ENCODE data around the gene PNKD.

Gene PNKD

DNA sequence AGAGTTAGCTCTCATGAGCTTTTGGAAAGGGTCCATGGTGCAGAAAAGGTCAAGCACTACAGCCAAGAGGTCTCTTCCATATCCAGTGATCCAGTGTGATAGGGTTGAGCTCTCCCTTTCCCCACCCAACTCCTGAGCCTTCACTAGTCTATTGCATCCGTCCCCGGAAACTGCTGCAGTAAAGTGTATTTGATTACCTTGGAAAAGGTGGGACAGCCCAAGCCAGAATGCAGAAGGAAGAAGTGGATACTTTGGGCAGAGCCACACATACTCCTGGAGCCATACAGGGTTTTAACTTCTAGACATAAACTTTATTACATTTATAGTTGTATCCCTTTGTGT, 3.6 kb downstream of the PNKD start:
- DNase-seq = no peak

DNA sequence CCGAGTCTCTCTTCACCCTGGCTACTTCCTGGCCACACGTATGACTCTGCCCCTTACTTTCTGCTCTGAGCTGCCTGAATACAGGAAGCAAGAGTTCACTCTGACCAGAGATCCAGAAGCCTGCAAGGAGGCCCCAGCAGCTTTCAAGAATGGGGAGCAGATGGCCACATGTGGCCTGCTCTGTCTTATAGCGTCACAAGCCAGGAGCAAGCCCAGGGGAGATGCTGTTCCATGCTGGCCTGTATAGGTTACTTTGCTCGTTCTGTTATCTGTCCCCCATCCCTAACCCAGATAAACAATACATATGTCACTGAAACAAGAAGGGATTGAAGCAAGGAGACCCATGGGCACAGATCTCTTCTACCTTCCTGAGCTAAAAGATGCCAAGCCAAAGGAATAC, 4.3 kb downstream of the PNKD start:
- DNase-seq = no peak

DNA sequence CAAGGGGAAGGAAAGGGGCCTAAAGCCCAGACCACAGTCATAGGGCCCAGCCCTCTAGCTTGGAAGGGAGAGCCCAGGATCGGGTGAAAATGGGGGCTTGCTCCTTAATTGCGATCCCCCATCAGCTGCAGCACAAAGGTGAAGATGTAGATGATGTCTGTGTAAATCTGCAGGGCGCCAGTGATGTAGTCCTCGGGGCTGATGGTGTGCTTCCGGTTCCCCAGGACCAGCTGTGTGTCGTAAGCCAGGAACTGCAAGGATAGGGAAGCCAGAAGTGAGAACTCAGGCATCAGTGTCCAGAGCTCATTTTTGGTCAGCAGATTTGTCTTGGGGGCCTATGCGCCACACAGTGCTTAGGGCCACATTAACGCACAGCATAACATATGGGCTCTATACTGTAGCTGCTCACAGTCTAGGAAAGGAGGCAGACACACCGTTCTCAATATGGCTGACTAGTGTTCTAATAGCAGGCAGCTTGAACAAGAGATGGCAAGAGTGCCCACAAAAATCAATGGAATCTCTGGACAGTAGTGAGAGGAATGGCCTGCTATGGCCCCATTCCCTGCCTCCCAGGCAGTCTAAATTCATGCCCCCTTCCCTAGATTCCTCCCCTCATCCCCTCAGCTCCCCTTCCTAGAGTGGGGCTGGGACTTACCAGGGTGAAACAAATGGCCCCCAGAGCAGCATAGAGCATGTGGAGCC, 5.2 kb downstream of the PNKD start:
- no peak for DNase-seq

DNA sequence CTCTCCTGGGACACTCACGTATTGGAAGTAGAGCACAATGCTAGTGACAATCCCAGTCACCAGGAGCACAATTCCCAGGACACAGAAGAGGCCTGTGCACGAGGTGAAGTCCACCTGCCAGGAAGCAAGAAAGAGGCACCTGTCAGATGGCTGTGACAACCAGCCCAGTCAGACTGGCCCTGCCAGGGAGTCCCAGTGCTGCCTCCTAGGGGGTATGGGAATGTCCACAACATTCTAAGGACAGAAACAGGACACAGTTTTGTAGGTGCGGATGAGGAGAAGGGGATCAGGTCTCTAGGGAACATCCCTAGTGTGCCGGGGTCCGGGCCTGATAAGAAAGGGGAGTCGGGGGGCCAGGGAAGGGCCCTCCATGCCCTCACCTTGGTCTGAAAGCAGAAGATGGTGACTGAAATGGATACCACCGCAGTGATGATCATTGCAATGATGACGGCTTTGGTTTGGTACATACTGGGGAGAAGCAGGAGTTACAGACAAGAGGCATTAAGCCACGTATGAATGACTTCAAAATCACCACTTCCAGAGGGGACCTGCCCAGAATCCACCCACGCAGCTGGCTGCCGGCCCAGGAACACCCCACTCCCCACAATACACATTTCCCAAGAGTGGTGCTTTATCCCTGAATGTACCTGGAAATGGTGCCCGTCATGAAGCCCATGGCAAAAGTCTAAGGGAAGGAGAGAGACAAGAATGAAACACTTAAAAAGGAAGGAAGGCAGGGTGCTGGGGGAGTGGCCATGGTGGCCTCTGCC, 6.9 kb downstream of the PNKD start:
- no peak for DNase-seq

DNA sequence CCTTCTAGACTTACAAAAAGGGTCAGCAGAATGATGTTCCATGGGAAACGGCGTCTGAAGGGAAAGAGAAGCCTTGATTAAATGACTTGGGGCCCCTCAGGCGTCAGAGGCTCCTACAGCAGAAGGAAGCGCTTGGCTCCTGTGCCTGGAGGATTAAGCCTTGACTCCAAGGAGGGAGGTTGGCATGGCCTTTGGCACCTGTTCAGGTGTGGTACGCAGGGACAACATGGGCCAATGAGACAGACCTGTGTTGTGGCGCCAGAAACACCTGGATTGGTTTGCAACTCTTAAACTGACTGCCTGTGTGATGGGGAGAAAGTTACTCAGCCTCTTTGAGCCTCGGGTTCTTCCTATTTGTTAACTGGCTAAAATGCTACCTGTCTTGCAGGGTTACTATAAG, 7.6 kb downstream of the PNKD start:
- DNase-seq = no peak

DNA sequence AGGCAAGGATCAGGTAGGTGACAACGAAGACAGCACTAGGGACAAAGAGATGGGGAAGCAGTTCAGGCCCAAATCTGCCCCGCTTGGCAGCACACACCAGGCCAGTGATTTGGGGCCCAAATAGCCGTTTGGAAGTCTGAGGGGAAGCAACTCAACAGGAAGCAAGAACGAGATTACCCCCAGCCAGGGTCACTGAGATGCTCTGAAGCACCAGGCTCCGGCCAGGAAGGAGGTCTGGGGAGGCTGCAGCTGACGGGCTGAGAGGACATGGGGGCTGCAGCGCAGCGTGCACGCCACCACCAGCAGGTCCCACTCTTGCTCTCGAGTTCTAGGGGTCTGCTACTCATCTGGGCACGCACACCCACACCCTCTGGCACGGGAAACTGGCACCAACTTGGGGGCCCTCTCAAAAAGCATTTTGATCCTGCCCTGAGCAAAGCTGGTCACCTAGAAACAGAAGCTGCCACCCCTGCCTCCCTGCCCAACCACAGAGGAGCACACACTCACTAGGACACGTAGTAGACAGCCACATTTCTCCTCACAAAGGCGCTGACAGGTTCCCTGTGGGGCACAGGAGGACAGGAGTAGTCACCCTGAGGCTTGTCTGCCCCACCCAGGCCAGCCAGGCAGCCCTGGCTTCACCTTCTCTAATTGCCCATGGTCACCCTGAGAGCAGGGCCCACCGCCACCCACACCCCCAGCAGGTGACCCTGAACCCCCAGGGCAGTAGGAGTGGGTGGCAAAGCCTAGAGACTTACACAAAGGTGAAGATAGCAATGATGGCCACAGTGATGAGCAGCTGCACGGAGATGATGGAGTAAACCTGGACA, 8.4 kb downstream of the PNKD start:
- no peak for DNase-seq

DNA sequence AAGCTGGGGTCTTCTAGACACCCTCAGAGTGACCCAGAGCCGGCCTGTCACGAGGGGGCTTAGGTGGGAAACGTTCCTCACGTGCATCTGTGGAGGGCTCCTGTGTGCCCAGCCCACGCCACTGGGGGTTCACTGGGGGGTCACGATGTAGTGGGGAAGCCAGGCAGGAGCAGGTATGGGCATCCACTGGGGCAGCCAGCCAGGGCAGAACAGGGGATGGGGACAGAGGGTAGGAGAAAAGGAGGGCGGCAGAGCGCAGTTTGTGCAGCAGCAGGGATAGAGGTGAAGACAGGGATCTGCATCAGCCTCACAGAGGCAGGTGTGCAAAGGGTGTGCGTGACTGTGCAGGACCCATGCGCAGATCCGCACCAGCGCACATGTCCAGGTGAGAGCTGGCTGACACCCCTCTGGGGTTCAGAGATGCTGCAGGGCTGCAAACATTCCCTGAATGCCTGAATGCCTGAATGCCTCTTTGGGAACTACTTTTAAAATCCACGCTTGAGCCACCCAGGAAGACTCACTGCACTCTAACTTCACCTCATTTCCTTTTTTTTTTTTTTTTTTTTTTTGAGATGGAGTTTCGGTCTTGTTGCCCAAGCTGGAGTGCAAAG, 10.0 kb downstream of the PNKD start:
- no peak for DNase-seq

DNA sequence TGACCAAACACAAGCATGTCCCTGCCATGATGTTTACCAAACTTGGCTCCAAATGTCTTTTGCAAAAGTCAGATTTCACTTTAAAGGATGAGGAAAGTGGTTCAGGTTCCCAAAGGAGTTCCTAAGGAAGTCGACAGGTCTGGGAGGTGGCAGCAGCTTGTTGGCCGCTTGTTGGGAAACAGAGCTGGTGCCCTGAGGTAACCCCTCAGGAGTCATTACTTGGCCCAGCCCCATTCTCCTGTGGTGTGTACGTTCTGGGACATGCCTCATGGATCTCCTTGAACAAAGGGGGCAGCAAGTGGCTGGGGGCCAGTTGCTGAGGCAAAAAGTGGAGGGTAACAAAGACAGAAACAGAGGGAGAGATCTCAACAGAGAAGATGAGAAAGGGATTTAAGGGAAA, 11.1 kb downstream of the PNKD start:
- DNase-seq = no peak

DNA sequence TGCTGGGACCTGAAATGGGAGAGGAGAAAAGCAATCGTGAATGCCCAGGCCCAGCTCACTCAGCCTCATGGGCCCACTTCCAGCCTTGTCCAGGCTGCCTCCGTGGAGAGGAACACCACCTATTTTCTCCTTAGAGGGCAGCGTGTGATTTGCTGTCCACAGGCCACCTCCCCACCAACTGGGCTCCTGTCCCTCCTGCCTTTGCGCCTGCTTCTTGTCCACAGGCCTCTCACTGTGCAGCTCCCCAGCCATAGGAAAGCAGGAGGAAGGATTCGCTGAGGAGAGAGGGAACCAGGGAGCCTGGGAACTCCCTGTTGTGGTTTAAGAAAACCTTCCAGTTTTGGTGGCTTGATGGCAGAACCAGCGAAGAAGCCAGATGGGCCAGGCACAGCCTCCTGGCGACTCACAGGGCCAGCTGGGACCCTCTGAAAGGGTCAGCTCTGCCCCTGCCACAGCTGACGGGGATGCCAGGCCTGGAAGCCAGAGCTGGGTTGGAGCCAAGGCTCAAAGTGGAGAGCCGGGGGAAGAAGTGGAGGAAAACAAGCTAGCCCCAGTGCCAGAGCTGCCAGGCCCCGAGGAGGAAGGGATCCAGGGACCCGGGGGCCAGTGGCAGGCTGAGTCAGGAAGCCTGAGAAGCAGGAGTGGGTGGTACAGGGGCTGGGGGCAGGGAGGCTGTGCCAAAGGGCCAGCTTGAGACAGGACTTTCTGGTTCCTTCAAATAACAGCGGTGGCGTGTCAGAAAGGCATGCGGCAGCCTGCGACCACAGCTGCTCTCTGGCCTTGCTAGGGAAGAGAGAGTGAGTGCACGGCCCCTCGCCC, 12.1 kb downstream of the PNKD start:
- DNase-seq = no peak

DNA sequence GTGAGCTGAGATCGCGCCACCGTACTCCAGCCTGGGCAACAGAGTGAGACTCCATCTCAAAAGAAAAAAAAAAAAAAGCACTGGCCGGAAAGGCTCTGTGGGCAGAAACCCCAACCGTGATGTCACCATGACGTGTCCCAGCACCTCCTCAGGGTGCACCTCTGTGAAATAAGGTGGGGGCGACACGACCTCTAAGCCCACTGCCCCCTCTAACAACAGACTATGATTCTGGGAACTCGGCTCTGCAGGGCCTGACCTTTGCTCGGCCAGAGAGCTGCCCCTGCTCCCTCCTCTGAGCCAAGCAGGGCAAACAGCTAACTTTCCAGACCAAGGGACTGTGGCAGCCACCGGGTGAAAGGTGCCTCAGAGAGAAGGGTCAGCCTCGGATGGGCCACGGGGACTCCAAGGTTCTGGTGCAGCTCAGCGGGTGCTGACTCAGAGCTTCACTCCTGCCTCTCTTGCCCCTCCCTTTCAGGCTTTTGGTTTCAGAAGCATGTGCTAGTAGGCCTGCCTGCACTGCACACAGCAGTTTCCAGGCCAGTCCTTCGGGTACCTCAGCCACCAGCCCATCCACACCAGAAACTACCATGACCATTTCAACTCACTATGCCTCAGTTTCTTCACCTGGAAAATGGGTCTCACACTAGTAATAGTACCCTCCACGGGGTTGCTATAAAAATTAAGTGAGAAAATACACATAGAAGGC, 13.9 kb downstream of the PNKD start:
- no peak for DNase-seq

DNA sequence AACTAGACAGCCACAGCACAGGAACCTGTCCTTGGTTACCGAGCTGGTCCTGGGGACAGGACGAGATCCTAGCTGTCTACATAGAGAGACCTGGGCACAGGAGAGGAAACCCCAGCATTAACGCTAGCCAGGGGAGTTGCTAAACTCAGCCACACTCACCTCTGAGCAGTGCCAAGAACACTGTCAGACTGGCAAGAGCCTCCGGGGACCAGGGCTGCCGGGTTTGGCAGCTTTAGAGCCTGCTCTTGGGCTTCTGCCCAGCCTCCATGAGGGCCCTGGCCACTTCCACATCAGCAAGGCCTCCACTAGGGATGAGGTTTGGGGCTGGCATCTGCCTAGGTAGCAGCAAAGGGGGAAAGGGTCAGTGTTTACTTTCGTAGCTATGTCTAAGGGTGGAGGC, 15.3 kb downstream of the PNKD start:
- no peak for DNase-seq

DNA sequence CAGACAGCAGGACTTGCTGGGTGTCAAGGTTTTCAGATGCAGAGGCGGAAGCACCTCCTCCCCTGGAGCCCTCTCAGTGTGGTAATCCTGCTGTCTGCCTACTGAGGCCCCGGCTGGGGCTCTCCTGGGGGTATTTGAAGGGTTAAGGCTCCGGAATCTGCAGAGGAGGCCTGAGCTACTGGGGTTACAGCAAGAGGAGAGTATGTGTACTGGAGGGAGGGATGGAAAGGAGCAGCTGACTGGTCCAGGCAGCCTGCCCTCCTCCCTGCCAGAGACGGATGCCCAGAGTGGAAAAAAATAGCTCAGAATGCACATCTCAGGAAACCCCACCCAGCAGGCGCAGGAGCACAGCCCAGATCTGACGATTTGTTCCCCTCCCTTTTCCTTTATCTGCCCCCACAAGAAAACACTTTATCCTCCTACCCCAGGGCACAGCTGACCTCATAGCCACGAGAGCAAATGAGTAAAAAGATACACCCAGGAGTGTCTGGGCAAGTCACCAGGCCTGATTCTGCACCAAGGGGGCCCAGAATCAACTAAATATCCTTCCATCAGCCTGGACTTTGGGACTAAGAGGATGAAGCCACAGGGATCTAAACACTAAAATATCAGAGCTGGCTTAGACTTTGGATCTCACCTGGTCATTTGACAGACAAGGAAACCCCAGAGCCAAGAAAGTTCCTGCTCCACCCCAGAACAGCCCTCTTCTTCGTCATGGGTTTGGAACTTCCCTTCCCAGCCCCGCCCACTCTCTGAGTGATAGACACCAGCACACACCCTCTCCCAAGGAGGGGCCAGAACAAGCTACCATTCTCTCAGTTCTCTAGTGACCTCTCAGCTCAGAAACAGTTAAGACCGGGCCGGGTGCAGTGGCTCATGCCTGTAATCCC, 16.5 kb downstream of the PNKD start:
- DNase-seq = no peak

DNA sequence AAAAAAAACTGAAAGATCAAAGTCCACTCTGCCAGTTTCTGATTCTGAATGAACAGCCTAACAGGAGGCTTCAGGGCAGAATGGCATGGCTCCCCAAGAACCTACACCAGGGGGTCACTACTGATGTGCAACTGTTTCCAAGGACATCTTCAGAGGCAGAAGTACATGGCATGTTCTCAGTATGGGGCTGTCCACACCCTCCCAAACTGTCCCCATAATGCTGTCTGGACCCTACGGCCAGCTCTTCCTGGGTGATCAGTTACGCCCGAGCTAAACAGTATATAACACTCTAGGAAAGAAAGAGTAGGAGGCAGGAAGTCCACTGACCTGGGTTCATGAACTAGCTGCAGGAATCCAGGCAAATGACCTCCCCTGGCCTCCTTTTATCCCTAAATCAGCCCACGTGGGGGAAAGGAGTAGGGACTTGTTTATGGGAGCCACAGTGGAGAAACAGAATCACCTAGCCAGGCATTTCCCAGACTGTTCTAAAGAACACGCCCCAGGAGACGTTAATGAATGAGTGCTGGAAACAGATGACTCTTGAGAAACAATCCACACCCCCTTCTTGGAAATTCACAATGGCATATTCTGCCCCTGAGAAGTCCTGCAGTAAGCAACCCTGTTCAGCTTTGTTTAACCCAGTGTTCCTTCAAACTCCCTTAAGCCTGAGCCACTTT, 19.5 kb downstream of the PNKD start:
- no peak for DNase-seq

DNA sequence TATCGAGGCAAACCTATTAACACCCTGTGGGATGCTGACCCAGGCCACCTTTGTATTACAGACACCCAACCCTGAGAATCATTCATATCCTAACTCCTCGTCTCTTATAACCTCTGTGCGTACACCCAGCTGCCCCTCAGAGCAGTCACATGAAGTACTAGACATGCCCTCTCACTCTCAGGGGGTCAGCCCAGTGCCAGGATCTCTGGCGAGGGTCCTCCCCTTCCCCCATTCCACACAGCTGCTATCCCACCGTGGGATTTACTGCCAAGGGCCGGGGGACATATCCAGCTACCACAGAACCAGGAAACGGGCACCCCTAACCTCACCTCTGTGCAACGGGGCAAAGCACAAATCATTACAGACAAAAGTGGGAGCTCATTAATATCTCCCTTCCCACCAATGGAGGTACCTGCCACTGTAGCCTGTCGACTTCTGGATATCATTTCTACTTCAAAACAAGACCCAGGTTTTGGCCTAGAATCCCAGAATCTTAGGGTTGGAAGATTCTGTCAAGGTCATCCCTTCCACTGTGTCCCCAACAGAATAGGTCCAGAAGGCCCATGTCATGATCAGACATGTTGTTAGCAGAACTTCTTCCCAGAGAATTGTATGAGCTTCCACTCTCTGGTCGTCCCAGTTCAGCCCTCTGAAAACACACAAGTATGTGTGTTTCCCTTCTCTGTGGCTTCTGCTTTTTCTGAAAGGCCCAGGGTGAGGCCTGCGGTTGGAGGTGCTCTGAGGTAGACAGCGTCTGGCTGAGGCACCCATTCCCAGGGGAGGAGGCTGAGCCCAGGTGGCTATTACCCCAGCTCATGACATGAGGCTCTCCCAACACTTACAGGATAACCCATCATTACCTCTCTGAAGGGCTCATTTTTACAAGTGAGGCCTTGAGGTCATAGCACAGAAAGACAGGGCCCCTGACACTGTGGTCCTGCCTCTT, 20.3 kb downstream of the PNKD start:
- DNase-seq = no peak

DNA sequence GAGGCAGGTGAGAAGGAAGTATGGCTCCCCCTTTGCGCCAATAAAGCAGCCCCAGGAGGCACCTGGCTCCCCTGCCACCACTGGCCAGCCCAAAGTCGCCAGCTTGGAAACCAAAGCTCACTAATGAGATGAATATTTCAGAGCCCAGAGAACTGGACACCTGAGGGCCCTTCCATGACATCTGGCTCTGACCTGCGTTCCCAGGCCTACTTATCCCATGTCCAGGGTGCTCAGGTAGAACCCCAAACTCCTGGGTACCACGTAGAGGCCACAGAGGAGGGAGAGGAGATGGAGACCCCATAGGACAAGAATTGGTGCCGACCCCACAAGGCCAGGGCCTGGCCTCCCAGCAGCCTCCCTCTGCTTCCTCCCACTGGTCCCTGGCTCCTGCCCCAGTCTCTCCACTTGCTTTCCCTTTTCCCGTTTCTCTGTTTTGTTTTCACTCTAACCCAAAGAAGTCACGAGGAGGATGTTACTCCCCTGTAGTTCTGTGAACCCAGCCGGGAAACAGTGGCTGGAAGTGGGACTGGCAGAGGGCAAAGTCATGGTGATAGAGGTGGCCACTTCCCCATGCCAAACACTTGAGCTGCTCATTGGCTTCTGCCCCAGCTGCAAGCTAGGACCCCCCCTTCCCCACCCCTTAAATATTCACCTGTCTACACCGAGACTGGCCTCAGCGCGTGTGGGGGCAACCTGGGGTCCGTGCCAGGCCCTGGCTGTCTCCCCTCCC, 21.2 kb downstream of the PNKD start:
- no peak for DNase-seq

DNA sequence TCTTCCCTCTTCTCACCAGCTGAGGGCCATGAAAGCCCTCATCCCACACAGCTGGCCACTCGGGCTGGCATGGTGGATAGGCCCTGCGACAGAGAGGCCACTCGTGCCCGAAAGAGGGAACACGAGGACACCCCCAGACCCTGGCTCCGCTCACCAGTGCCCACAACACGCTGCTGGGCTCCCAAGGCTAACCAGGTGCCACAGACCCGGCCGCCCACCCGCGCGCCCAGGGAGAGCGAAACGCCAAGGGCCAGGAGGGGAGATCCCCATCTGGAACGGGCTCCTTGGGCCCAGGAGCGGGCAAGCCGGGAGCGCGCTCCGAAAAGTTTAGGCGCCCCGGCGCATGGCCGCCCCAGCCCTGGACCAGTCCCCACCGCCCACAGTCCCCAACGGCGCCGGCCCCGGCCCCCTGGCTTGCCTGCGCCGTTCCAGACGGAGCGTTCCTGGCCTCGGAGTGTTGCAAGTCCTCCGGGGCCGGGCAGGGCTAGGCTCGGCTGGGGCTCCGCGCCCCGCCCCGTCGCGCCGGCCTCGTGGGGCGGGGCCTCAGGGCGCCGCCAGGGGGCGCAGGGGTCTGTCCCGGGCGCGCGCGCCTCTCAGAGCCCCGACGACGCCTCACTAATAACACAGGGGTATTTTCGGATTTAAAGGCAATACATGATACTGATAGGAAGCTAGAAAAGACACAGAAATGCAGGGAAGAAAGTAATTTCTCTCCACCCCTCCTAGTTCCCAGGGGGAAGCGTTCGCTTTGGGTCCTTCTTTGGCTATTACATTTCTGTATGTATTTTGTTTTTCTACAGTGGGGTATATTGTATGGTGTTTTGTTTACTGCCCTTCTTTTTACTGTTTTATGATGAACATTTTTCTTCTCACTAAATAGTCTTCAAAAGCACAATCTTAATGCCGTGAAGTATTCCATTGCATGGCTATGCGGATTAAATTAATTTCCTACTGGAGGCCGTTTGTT, 22.0 kb downstream of the PNKD start, which contains the start of gene TMBIM1:
TSS of gene TMBIM1 (minus strand) at position 456 of the 967 bp plus-strand sequence. CDS start 10,362 bp downstream, outside the sequence.
- DNase-seq = no peak

Data from NCI-H187 treated with DMSO at 0.1 percent for 48 hours (cell line).